NCI-H2029 treated with DMSO at 0.1 percent for 48 hours (cell line): Measurements from ENCODE around the gene LIN54.
"Not testable (repeated sequence)": the region's sequence is repeated elsewhere in the genome, so short reads cannot be mapped to it uniquely, and the experiment has no call there.

ENCODE experiments used
- DNase-seq: peaks from one replicate; lab custom pipeline; 2025; lab: John Stamatoyannopoulos, UW

Gene LIN54

GRCh38 chr4:83010522-83011318 is at the start of gene LIN54:
Gene LIN54, minus strand, starts transcription at chr4:83010823. Its CDS starts 25,979 bp downstream, at chr4:82984844.
- DNase-seq = no peak

- DNase-seq = no peak
Measured at GRCh38 chr4:83054928-83055327, 44.3 kb upstream of the LIN54 start.

GRCh38 chr4:83048781-83049180 is 38.2 kb upstream of the LIN54 start:
- not testable (repeated sequence) for DNase-seq

- DNase-seq = no peak
Measured at GRCh38 chr4:83046693-83047473, 36.3 kb upstream of the LIN54 start.

- DNase-seq = no peak
Measured at GRCh38 chr4:83043801-83044407, 33.3 kb upstream of the LIN54 start.

- not testable (repeated sequence) for DNase-seq
Measured at GRCh38 chr4:83043157-83043556, 32.5 kb upstream of the LIN54 start.

- no peak for DNase-seq
Measured at GRCh38 chr4:83040269-83040668, 29.6 kb upstream of the LIN54 start.

GRCh38 chr4:83036991-83037665 is 26.5 kb upstream of the LIN54 start:
- DNase-seq = no peak

- DNase-seq = peak; percentile 96
Measured at GRCh38 chr4:83034630-83035494, 24.2 kb upstream of the LIN54 start, which contains the start of gene COPS4. Gene COPS4, plus strand, starts transcription at chr4:83035183. Its CDS starts 42 bp downstream, at chr4:83035225.

GRCh38 chr4:83029688-83030087 is 19.1 kb upstream of the LIN54 start:
- no peak for DNase-seq

GRCh38 chr4:83028976-83029375 is 18.4 kb upstream of the LIN54 start:
- no peak for DNase-seq

- no peak for DNase-seq
Measured at GRCh38 chr4:83025563-83025962, 14.9 kb upstream of the LIN54 start.

GRCh38 chr4:83024233-83024632 is 13.6 kb upstream of the LIN54 start:
- DNase-seq = no peak

- not testable (repeated sequence) for DNase-seq
Measured at GRCh38 chr4:83023599-83023998, 13.0 kb upstream of the LIN54 start.

GRCh38 chr4:83022724-83023450 is 12.3 kb upstream of the LIN54 start:
- no peak for DNase-seq

GRCh38 chr4:83019794-83020494 is 9.3 kb upstream of the LIN54 start:
- DNase-seq = no peak

- DNase-seq = no peak
Measured at GRCh38 chr4:83013902-83014301, 3.3 kb upstream of the LIN54 start.

- peak; percentile 50 for DNase-seq
Measured at GRCh38 chr4:83013420-83013867, 2.8 kb upstream of the LIN54 start.

GRCh38 chr4:83012687-83013419 is 2.2 kb upstream of the LIN54 start:
- peak; percentile 85 for DNase-seq
